Stimulated activated CD4-positive, alpha-beta T cell treated with anti-CD3 and anti-CD28 coated beads, TNF-alpha, amount 100 ng/mL, for 24 hours (primary cell): ENCODE results near the gene MAST3.

Source experiments
- DNase-seq, 3 experiments: peaks; one replicate each; pipeline ENCODE4 v3.0.0-alpha.2; 2020; ENCODE audit warnings: low read depth in 3 of 3

The MAST3 gene

GRCh38 chr19:18176367-18177310, 79.1 kb downstream of the MAST3 start:
- DNase-seq, result no peak

- DNase-seq, result no peak
Measured at GRCh38 chr19:18179957-18180356, 82.4 kb downstream of the MAST3 start.

- no peak for DNase-seq
Measured at GRCh38 chr19:18183529-18183928, 86.0 kb downstream of the MAST3 start.

- no peak for DNase-seq
Measured at GRCh38 chr19:18185538-18185937, 88.0 kb downstream of the MAST3 start.

GRCh38 chr19:18190278-18190677, 92.7 kb downstream of the MAST3 start:
- DNase-seq, result no peak

- DNase-seq, result no peak
Measured at GRCh38 chr19:18191640-18192062, 94.1 kb downstream of the MAST3 start.

- DNase-seq, result peak; percentile 95 to 98 (median 97)
Measured at GRCh38 chr19:18192673-18193387, 95.3 kb downstream of the MAST3 start, which contains the start of gene MPV17L2. Gene MPV17L2, plus strand, starts transcription at chr19:18193218. Its CDS starts 64 bp downstream, at chr19:18193282.

- no peak for DNase-seq
Measured at GRCh38 chr19:18193388-18194180, 96.0 kb downstream of the MAST3 start.

GRCh38 chr19:18194181-18194530, 96.6 kb downstream of the MAST3 start:
- no peak for DNase-seq

- peak in 1 of 3 experiments; percentile 32 for DNase-seq
Measured at GRCh38 chr19:18194554-18195238, 97.1 kb downstream of the MAST3 start.

- no peak for DNase-seq
Measured at GRCh38 chr19:18196511-18196845, 98.9 kb downstream of the MAST3 start.

- DNase-seq, result no peak
Measured at GRCh38 chr19:18197306-18197705, 99.7 kb downstream of the MAST3 start.

- no peak for DNase-seq
Measured at GRCh38 chr19:18197941-18198340, 100.4 kb downstream of the MAST3 start.

GRCh38 chr19:18198374-18198773, 100.8 kb downstream of the MAST3 start:
- DNase-seq, result no peak
